ENCODE data around the gene PTPRN.
"Not testable (repeated sequence)": the region's sequence is repeated elsewhere in the genome, so short reads cannot be mapped to it uniquely, and the experiment has no call there.

PTPRN gene

GRCh38 chr2:219306047-219306446, 3.2 kb downstream of the PTPRN start:
- no peak for DNase-seq (ENCODE audit: low spot score)

GRCh38 chr2:219304223-219304622, 5.0 kb downstream of the PTPRN start:
- DNase-seq (ENCODE audit: low spot score) = no peak

DNA sequence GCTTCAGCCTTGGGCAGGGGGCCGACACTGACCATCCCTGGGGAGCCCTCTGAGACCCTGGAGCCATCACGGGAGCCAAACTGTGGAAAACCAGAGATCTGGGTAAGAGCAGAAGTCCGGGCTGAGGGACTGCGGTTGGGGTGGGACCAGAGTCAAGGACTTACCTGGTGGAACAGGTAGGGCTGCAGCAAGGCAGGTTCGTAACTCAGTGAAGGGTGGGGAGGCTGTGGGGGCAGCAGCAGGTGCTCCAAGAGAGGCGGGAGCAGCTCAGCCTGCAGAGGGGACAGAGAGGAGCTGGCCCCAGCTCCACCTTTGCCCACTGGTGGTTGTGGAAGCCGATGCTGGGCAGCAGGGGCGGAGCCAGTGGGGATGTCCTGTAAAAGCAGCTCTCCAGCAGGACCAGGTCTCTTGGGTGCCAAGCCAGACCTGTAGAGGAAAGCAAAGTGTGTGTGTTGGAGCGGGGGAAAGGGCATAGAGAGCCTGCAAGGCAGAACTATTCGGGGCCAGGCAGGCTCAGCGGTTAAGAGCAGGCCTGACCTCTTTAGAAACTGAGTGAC, 6.7 kb downstream of the PTPRN start:
- no peak for DNase-seq (ENCODE audit: low spot score)

- DNase-seq (ENCODE audit: low spot score) = no peak
Observed at GRCh38 chr2:219300022-219300421, 9.2 kb downstream of the PTPRN start.

DNA sequence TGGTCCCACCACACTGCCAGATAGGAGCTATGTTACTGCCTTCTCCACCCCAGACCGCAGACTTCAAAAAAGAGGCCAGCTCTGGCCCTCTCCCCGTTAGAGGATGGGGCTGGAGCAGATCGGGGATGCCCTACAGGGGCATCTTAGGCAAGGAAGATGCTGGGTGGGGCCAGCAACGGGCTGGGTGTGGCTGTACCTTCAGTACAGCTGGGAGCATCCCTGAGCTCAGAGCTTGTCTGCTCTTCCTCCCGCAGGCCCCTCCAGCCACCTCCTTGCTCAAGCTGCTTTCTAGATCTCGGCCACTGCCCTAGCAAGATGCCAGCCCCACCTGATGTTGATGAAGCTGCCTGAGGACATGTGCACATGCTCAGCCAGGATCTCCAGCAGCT, 9.8 kb downstream of the PTPRN start:
- DNase-seq (ENCODE audit: low spot score) = no peak

GRCh38 chr2:219298759-219299371, 10.3 kb downstream of the PTPRN start:
- DNase-seq (ENCODE audit: low spot score) = peak; percentile 58

- no peak for DNase-seq (ENCODE audit: low spot score)
Observed at GRCh38 chr2:219297766-219298456, 11.3 kb downstream of the PTPRN start.

DNA sequence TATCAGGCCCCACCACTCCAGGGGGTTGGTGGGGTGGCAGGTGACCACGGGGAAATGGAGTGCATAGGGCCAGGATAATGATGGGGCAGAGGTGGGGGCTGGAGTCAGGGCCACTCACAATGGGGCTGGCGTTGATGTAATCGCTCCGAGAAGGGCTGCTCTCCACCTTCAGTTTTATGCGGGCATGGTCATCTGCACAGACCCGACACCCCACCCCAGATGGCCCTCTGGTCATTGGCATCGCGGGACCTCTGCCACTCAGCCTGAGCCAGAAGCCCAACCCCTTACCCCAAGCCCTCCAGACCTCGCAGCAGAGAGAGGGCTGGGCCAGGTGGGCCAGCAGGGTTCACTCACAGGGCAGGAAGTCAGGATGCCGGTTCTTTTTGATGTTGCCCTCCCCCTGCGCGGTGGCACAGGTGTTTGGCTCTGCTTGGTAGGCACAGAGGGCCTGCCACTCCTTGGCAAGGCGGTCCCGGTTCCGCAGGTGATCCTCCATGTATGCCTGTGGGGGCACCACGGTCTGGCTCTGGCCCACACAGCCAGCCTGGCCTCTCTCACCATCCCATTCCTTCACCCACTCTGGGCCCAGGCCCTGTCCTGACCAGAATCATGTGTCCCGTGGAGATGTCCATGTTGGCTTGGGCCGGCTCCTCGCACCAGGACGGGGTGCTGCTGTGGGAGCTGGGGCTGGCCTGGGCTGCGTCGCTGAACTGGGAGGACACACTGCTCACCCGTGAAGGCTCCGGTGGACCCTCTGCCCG, 12.4 kb downstream of the PTPRN start:
- peak; percentile 30 for DNase-seq (ENCODE audit: low spot score)

GRCh38 chr2:219296142-219296541, 13.1 kb downstream of the PTPRN start:
- no peak for DNase-seq (ENCODE audit: low spot score)

GRCh38 chr2:219294356-219295351, 14.5 kb downstream of the PTPRN start:
- peak; percentile 86 for DNase-seq (ENCODE audit: low spot score)

- no peak for DNase-seq (ENCODE audit: low spot score)
Observed at GRCh38 chr2:219293736-219294231, 15.4 kb downstream of the PTPRN start.

DNA sequence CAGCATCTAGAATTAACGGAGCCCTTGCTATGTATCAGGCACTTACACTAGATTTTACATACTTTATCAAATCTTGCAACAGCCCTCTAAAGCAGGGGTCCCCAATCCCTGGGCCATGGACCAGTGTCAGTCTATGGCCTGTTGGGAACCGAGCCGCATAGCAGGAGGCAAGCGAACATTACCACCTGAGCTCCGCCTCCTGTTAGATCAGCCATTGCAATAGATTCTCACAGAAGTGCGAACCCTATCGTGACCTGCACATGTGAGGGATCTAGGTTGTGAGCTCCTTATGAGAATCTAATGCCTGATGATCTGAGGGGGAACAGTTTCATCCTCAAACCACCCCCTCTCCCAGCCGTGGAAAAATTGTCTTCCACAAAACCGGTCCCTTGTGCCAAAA, 16.6 kb downstream of the PTPRN start:
- DNase-seq (ENCODE audit: low spot score) = no peak

- DNase-seq (ENCODE audit: low spot score) = no peak
Observed at GRCh38 chr2:219291910-219292490, 17.2 kb downstream of the PTPRN start.

- DNase-seq (ENCODE audit: low spot score) = no peak
Observed at GRCh38 chr2:219291394-219291793, 17.8 kb downstream of the PTPRN start.

DNA sequence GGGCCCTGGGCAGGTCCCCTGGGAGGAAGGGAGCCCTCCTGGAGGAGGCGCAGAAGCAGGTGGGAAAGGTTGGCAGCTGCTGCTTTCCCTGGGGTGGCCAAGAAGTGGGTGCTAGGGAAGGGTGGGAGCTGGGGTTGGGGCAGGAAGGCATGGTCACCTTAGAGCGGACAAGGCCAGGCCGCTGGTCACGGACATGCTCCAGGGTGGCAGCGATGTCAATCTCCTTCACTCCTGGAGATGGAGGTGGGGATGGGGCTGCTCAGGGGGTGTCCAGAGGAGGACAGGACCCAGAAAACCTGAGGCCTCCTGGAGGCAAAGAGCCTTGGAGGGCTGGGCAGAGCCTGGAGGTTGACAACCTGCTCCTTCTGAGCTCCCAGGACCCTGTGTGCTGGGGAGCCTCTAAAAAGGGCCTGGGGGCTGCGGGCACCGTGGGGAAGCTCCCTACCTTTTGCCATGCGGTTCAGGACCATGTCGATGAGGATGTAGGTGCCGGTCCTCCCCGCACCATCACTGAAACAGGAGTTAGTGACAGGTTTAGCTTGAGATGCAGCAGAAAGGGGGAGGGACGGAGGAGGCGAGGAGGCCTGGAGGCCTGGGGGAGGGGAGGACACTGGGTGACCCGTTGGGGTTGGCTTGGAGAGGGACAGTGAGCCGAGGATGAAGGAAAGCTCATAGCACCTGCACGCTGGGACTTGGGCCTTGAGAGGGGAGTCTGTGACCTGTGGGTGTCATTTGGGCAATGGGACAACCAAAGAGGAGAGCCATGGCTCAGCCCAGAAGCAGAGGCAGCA, 18.6 kb downstream of the PTPRN start:
- DNase-seq (ENCODE audit: low spot score) = no peak

DNA sequence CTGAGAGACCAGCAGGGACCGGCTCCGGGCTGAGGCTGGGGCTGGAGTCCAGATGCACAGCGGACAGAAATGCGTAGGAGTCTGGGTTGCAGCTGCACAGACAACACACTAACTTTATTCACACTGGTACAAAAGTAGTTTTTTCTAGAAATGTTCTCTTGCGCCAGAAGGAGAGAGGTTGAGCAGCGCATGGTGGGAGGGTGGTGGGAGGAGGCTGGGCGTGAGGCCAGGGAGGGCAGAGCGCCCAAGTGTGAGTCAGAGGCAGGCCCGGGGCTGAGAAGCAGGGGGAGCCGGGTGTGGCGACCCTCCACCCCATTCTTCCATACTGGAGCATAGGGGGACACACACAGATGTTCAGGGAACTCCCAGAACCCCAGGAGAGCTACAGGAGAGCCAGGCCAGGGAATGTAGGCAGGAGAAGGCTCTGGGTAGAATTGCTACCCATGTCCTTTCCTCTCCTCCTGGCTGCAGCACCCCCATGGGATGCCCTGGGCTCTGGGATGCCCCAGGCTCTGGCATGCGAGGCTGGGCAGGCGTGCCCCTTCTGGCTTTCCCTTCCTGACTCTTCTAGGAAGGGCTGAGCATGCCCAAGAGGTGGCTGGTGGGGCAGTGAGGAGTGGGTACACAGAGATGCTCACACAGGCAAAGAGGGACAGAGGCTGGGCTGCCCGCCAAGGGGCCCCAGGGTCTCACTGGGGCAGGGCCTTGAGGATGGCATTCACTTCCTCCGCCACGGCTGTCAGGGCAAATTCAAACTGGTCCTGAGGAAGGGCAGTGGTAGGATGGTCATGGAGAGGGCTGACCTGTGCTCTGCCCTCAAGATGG, 19.5 kb downstream of the PTPRN start:
- DNase-seq (ENCODE audit: low spot score) = no peak

DNA sequence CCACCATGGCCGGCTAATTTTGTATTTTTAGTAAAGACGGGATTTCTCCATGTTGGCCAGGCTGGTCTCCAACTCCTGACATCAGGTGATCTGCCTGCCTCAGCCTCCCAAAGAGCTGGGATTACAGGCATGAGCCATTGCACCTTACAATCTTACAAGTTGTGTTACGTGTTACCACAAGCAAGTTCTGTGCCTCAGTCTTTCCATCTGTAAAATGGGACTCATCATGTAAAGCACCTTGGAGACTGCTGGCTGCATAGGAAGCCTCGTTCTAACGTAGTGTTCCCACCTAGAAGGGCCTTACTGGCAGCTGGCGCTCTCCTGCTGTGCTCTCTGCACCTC, 20.0 kb downstream of the PTPRN start:
- no peak for DNase-seq (ENCODE audit: low spot score)

GRCh38 chr2:219287580-219288265, 21.5 kb downstream of the PTPRN start:
- no peak for DNase-seq (ENCODE audit: low spot score)

- not testable (repeated sequence) for DNase-seq (ENCODE audit: low spot score)
Observed at GRCh38 chr2:219287116-219287440, 22.1 kb downstream of the PTPRN start.

Data from SW480 (cell line).